HG03280 (cell line): ENCODE measurements around the gene OSGEP.

Experiments
- ATAC-seq: cut with Tn5 transposase; IDR thresholded peaks from one replicate; pipeline ENCODE4 v1.9.1; 2021; ENCODE audit warnings: mild to moderate bottlenecking, moderate library complexity; ENCODE audit not compliant: unreplicated experiment

The OSGEP gene

DNA sequence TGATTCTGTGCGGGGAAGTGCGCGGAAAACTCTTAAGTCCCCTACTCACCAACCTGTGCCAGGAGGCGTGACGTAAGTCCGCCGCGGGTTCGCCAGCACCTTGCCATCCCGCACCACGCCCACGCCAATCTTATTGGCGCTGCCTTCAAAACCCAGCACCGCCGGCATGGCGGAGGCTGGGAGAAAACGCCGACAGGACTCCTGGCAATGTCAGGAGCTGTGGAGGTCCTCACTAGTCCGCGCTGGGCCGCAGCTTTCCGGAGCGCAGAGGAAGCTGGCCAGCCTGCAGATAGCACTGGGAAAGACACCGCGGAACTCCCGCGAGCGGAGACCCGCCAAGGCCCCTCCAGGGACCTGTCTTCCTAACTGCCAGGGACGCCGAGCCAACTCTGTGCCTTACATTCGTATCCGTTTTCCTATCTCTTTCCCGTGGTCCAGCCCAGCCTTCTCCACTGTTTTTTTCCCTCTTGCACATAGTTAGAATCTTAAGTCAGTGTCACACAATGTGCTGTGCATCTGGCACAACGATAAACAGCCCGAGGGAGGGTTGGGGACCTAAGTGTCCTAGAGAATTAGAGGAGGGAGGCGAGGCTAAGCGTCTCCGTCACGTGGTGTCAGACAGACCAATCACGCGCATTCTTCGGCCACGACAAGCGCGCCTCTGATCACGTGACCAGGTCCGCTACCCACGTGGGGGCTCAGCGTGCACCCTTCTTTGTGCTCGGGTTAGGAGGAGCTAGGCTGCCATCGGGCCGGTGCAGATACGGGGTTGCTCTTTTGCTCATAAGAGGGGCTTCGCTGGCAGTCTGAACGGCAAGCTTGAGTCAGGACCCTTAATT lies at the start of gene OSGEP, which contains the start of gene APEX1:
OSGEP (minus strand) TSS at position 297 of the 839 bp plus-strand sequence; CDS start at position 168, 129 bp downstream.
APEX1 (plus strand) TSS at position 711 of the 839 bp plus-strand sequence. CDS start 420 bp downstream, outside the sequence.
- ATAC-seq = peak; percentile 89

DNA sequence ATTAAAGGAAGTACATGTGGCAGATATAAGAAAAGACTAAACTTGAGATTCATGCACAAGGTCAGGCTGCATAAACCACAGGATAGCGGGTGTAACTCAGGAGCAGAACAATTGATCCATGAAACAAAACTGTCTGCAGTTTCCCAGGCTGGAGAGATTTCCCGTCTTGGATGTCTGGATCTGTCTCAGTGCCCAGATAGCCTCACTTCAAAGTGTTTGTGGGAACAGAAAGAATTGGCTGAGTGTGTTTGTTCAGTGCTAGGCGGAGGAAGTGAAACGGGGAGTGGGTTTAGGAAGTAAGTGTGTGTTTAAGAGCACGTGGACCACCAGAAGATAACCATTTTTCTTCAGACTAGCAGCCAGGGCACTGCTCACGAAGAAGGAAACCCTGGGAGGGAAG lies 49.3 kb upstream of the OSGEP start:
- no peak for ATAC-seq

DNA sequence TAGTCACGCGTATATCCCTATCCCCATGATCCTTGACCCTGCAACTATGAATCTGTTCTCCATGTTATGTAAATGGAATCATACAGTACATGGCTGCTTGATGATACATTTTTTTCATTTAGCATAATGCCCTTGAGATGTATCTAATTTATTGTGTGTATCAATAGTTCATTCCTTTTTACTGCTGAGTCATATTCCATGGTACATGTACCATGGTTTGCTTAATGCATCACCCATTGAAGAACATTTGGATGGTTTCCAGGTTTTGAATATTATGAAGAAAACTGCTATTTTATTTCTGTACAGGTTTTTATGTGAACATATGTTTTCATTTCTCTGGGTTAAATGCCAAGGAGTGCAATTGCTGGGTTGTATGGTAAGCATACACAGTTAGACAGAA lies 46.7 kb upstream of the OSGEP start:
- no peak for ATAC-seq

DNA sequence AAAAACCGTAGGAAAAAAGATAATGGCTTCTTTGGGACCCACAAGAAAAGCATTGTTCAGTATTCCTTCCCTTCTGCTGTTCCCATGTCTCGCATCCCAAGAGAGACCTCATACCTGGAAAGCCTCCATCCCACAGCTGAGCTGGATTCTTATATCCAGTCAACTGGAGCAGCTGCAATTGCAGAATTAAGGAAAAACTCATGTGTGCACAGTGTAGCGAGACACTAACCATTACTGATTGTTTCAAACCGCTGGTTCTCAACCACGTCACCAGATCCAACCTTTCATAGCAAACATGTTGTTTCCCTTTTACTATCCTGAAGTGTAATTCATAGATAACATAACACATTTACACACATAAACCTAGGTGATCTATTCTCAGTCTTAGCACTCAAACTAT lies 45.3 kb upstream of the OSGEP start:
- ATAC-seq = no peak

DNA sequence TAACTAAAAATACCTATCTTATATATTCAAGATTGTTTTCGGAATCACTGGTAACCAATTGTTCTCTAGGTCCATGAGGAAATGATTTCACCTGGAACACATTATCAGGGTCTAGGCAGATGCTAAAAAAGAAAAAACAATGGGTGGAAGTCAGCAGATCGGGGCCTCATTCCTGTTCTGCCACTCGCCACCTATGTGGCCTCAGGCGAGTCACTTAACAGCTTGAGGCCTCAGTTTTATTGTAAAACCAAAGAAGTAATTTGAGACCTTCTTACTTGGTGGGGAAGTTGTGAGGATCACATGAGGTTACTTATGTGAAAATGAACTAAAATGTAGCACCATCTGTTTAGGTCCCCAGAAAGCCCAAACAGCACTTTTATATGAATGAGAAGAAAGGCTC lies 44.5 kb upstream of the OSGEP start:
- no peak for ATAC-seq

DNA sequence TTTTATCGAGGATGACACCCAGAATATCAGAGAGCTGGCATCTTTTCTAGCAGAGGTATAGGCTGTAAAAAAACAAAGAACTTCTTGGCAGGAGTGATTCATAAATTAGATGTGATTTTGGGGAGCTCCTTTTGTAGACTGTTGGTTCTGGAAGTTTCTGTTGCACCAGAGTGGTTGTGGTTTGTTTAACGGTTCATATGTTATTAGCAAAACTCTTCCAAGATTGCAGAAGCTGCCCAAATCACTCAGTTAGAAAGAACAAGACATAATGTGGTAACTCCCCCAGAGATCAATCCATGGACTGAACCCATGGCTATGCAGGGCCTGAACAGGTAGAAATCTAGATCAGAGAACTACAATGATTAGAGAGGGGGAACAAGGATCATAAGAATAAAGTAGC lies 44.0 kb upstream of the OSGEP start:
- ATAC-seq = no peak

DNA sequence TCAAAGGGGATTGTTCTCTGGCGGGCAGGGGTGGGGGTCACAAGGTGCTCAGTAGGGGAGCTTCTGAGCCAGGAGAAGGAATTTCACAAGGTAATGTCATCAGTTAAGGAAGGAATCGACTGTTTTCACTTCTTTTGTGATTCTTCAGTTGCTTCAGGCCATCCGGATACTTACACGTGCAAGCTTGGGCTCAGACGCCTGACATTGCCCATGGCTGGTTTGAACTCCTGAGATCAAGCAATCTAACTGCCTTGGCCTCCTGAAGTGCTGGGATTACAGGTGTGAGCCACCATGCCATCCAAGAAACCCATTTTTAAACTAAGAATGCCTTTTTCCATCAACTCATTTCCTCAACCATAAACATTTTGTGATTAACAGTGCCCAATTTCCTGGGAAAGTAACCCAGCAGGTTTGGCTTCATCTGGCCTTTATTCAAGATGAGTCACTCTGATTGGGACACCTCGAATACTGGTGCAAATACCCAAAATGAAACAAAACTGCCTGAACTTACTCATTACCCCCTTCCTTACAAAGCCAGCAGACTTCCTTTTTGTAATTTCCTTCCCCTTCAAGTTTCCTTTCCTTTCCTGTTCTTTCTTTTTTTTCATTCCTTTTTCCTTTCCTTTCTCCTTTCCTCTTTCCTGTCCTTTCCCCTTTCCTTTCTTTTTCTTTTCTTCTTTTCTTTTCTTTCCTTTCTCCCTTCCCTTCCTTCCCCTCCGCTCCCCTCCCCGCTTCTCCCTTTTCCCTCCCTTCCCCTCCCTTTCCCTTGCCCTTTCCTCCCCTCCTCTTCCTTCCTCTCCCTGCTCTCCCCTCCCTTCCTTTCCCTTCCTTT lies 40.5 kb upstream of the OSGEP start:
- no peak for ATAC-seq

DNA sequence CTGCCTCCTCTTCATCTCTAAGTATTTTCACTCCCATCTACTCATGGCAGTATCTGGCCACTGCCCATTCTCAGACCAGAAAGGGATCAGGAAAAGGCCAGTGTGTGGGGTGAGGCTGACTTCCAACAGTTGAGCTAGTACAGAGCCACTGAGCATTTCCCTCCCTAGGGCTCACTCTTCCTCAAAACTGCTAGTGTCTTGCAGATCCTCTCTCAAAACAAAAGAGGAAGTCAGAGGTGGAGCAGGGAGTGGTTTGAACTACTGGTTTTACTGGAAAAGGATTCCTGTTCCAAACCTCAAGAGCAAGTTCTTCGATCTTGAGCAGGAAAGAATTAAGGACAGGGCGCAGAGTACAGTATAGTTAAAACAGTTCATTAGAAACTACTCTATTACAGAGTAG lies 39.0 kb upstream of the OSGEP start:
- no peak for ATAC-seq

DNA sequence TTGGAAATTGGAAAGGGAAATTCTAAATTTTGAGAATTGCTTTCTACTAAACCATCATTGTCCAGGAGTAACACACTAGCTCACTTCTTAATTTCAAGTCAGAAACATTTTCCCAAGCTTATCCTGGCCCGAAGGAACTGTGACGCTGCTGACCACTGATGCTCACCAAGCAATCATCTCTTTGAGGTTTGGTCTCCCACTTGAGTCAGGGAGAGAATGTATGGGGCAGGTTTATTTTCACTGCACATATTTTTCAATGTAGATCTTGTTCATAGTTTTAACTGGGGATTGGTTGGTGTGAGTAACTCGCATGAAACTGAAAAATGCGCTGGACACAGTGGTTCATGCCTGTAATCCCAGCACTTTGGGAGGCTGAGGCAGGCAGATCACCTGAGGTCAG lies 37.9 kb upstream of the OSGEP start:
- ATAC-seq = no peak

DNA sequence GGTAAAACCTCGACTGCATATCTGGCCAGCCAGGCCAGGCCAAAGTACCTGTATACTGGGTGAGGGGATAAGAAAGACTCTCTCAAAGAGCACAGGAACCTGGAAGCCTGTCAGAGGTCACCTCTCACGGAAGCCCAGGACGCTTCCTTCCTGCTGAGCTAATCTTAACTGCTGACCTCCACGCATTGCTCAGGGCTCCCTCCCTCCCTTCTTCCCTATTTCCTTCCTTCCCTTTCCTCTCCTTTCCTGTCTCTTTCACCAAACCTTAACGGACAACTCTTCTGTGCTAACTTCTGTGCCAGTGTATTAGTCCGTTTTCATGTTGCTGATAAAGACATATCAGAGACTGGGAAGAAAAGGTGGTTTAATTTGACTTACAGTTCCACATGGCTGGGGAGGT lies 36.0 kb upstream of the OSGEP start:
- no peak for ATAC-seq

DNA sequence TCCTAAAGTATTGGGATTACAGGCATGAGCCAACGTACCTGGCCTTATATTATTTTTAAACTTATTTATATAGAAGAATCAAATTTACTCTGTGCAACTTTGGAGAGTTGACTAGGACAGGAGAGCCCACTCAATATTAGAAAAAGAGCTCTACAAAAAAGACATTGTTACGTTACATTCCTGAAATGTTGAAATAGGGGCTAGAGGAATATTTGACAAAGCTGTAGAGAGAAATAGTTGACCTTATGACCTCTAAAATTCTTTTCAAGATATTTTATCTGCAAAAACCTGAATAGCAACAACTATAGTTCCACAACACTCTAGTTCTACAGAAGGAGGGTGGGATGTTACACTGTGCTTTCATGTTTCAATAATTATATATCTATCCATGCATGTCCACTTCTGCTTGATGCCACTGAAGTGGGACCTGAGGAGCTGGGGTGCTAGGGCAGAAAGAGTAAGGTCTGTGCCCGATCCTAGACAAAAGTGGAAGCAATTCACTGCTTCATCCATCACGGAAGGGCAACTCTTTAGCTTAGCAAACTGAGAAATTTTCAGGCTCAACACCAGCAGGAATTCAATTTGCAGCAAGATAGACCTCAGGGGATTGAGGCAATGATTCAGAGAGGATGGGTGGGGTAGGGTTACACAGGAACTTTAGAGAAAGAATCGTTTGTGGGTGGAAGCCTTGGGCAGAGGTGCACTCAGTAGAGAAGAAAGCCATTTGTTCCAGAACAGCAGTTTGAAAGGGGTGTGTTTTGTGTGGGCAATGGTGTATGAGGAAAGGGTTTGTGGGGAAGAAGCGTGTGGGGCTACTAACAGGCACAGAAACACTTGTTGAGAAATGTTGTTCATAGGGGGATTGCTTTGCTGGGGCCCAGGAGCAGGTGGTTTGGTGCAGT lies 34.7 kb upstream of the OSGEP start:
- no peak for ATAC-seq

DNA sequence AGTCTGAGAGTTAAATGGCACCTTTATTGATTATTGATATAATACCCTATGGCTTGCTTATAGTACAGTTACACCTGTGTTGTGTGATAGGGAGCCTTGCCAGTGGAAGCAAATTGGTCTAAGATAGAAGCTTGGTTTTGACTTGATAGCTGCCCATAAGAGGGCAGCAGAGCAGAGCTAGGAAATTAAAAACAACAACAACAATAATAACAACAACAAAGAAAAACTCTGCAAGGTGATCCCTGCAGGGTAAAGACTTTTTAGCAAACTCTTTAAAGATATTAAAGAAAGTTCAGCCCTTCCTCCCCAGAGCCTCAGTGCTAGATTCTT lies 32.7 kb upstream of the OSGEP start:
- no peak for ATAC-seq

DNA sequence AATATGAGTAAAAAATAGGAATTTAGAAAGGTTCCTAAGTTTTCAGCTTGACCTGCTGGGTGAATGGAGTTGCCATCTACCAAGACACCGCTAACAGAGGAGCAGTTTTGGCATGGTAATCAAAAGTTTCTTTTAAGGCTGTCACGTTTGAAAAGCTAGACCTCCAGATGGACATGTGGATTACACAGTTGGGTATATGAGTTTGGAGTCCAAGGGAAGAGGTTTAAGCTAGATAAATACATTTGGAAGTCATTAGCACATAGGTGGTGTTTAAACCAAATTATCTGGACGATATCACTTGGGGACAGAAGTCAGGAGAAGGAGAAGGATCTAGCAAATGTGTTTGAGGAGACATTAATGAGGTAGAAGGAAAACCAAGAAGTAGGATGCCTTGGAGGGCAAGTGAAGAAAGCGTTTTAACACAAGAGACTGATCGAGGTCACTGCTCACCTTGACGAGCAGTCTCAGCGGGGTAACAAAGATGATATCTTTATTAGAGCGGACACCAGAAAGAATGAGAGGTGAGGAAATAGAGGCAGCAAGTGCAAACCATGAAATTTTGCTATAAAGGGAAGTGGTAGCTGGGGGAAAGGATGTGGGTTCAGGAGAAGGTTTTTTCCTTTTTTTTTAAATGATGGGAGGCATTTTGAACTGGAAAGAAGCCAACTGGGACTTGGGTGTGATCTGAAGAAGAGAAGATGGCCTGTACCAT lies 32.2 kb upstream of the OSGEP start:
- no peak for ATAC-seq

DNA sequence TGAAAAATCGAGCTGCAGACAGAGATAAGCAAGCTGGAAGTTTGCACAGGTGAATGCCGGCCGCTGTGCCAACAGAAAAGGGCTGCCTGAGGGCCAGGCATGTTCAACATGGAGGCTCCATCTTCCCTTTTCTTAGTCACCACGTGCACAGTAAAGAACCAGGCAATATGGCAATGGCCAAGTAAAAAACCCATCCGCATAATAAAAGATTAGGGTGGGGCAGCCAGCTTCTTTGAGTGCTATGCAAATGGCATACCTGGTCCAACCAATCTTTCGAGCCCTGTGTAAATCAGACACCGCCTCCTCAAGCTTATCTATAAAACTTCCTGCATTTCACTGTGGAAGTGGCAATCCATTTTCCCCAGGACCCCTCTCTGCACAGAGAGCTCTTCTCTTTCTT lies 31.3 kb upstream of the OSGEP start:
- ATAC-seq = no peak

DNA sequence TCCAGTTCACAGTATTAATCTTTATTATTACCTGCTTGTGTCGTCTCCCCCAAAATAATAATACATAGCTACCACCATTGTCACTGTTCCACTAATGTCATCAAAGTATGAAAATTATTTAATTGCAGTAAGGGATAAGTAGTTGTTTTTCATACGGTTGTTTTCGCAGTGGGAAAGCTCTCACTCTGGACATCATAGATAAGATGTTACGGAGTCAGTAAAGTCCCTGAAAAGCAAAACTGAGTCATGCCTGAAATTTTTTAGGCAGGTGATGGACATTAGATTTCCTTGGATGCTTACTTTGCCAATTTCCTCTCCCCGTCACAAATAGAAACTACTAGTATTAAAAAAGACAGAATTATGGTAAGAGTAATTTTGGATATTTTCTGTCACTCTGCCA lies 27.8 kb upstream of the OSGEP start:
- ATAC-seq = no peak

DNA sequence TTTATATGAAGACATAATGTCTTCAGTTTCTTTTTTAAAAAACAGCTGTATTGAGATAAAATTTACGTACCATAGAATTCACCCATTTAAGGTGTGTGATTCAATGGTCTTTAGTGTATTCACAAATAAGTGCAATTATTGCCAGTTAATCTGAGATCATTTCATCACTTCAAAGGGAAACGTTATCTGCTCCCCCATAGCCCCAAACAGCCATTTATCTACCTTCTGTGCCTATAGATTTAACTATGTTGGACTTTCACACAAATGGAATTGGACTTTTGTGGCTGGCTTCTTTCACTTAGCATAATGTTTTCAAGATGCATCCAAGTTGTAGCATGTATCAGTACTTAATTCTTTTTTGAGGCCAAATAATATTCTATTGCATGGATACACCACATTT lies 24.3 kb upstream of the OSGEP start:
- ATAC-seq = no peak

DNA sequence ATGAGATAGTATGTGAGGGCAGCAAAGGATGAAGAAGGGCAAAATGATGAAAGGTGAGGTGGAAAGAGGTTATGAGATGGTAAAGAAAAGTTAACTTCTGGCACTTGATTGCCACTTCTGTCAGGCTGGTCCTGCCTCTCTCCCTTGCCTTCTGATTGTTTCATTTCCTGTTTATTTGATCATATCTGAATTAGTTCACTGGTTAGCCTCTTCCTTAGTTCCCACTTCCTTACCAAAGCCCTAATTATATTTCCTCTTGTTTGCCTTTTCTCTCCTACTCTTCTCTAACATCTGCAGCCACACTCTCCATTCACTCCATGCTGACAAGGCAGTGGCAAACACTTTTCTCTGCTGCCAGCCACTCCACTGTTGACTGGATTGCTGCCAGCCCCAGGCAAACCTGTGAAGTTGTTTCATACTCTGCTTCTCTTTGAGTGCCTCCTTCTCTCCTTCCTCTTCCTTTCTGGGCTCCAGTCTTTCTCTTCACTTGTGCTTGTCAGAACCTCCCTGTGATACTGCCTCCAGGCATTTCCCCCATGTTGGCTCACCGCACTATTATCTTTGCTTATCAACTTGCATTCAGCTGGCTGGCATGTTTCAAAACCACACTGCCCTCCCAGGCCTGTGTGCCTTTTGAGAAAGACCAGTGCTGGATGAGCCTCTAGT lies 22.7 kb upstream of the OSGEP start:
- ATAC-seq = no peak

DNA sequence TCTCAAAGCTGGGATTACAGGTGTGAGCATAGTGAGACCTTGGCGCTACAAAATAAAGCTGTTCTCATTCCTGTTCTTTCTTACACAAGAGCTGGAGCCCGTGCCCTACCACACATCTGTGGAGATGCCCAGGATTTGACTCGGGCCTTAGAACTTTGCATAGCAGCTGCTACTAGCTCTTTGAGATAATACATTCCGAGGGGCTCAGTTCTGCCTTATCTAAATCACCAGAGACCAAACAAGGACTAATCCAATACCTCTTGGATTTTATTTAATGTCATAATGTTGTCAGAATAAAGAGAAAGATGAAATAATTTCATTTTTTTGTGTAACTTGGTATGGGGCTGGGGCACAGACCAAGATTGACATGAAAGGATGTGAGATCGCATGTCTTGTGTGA lies 22.2 kb upstream of the OSGEP start:
- no peak for ATAC-seq

DNA sequence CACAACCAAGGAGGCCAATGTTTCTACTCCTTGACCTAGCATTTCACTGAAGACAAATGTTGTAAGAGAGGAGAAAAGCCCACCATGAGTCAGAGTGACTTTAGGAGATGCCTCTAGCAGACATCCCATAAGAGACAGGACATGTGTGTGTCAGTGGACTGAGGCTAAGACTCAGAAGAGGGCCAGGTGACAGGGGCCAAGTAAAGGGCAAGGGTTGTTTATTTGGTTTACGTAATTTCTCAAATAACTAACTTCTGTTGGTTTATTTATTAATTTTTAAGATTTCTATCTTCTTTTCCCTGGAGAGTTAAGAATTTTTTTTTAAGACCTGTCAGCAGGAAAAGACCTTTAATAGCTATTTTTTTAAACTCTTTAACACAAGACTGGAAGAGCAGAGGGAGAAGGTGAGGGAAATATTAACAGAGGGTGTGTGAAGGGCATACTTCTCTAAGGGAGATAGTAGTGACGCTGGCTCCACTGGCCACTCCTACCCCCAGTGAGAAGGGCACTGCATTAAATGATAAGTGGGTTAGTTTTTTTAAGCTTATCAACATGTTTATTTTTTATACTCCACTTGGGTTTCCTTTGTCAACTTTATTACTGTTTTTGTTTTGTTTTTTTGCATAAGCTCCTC lies 18.0 kb upstream of the OSGEP start:
- ATAC-seq = no peak

DNA sequence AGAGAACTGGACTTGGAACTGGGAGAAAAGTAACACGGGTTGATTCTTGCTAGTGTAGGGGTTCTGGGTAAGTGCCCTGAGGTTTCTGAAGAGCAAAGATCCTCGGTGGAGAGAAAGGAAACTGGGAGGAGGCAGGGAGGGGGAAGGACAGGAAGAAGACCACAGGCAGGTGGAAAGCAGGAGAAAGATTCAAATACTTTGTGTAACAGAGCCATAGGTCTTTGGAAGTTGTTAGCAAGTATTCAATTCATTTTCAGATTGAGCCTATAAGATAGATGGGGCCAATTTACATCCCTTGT lies 15.9 kb upstream of the OSGEP start:
- no peak for ATAC-seq
